LNCaP clone FGC (cell line): ENCODE results near the gene HOXD4.

Source experiments
- DNase-seq: peaks from one replicate; pipeline ENCODE4 v3.0.0-alpha.2; 2011; ENCODE audit warnings: low read depth
- H3K4me3 ChIP-seq: 2 replicates; pipeline ENCODE4 v1.5.1; 2011; ENCODE audit warnings: mild to moderate bottlenecking, low read depth, low read length, control low read depth
- CTCF ChIP-seq: IDR thresholded peaks from 2 replicates; pipeline ENCODE4 v1.5.1; 2012; ENCODE audit warnings: mild to moderate bottlenecking; ENCODE audit not compliant: control insufficient read depth, insufficient read depth; ENCODE audit errors: extremely low read depth

HOXD4 gene

GRCh38 chr2:176138923-176139660, 12.3 kb upstream of the HOXD4 start:
- no peak for DNase-seq
- no peak overlapping the region for H3K4me3 ChIP-seq
- TF ChIP-seq CTCF = no peak

- DNase-seq = no peak
- TF ChIP-seq CTCF = no peak
- H3K4me3 ChIP-seq = no peak overlapping the region
These were observed 11.5 kb upstream of the HOXD4 start for GRCh38 chr2:176139661-176140512.

GRCh38 chr2:176140513-176141317, 10.6 kb upstream of the HOXD4 start:
- H3K4me3 ChIP-seq = peak overlapping the region; percentile 41
- TF ChIP-seq CTCF = peak; percentile 95
- DNase-seq = no peak

GRCh38 chr2:176142281-176142680, 9.1 kb upstream of the HOXD4 start:
- no peak for TF ChIP-seq CTCF
- DNase-seq = no peak
- H3K4me3 ChIP-seq = no peak overlapping the region

- no peak for DNase-seq
- TF ChIP-seq CTCF = no peak
- H3K4me3 ChIP-seq = no peak overlapping the region
These were observed 6.0 kb upstream of the HOXD4 start for GRCh38 chr2:176145085-176145969.

GRCh38 chr2:176146101-176146500, 5.2 kb upstream of the HOXD4 start:
- H3K4me3 ChIP-seq = no peak overlapping the region
- peak; percentile 26 for DNase-seq
- no peak for TF ChIP-seq CTCF
